Esophagus squamous epithelium (tissue), 5 donors: ENCODE results near the gene LRRC4C. TPM values are rescaled to one million over a fixed set of nuclear protein-coding genes. Genes with fewer than 3 reads are reported as not detected.

ENCODE experiments used
- DNase-seq: peaks from one replicate; lab custom pipeline; 2025; lab: John Stamatoyannopoulos, UW
- H3K27ac ChIP-seq, 4 donors: fragments of 200-600 bp; sonication (generic); one replicate each; pipeline ENCODE4 v1.5.1; 2016 to 2019; ENCODE audit warnings: mild to moderate bottlenecking in 1 of 4
- H3K27me3 ChIP-seq, 4 donors: fragments of 200-600 bp; sonication (generic); 1 replicate in 3 of 4; 2 replicates in 1 of 4; pipeline versions ENCODE4 v1.5.1 to v1.6.0; 2017 to 2021; ENCODE audit warnings: antibody characterized with exemption in 1 of 4
- H3K36me3 ChIP-seq, 3 donors: fragments of 200-600 bp; sonication (generic); one replicate each; pipeline ENCODE4 v1.5.1; 2016 to 2019
- H3K4me1 ChIP-seq, 3 donors: fragments of 200-600 bp; sonication (generic); one replicate each; pipeline ENCODE4 v1.5.1; 2017 to 2019
- H3K4me3 ChIP-seq, 4 donors: fragments of 200-600 bp; sonication (generic); 1 replicate in 3 of 4; 2 replicates in 1 of 4; pipeline ENCODE4 v1.5.1; 2016 to 2019; ENCODE audit warnings: mild to moderate bottlenecking in 2 of 4, moderate library complexity in 1 of 4
- H3K9me3 ChIP-seq, 3 donors: fragments of 200-600 bp; sonication (generic); one replicate each; pipeline ENCODE4 v1.5.1; 2016 to 2019
- POLR2A ChIP-seq, 4 donors: fragments of 450-650 bp; IDR thresholded peaks; one replicate each; pipeline ENCODE4 v1.6.1; 2017; ENCODE audit warnings: antibody characterized with exemption in 4 of 4, mild to moderate bottlenecking in 4 of 4, moderate library complexity in 3 of 4
- WGBS, 2 donors: methylation state at CpG; one replicate each; pipeline ENCODE4 v1.1.5; 2018; 5-methylcytosine and 5-hydroxymethylcytosine counted together
- intact Hi-C: fragments of 100-400 bp; cut with DNase I; formaldehyde crosslinking; loops from one replicate; pipeline ENCODE4 v1.15.0; 2022
- total RNA-seq, 4 donors: library from RNA; depleted of rRNA; stranded (reverse); fragments of >200 nt; gene quantifications; one replicate each; pipeline ENCODE4 v1.1.0, GENCODE V29; 2016
- TF ChIP-seq, protein P1 (sequence below), 6 experiments: fragments of 450-650 bp in 4 of 6; fragments of 200-600 bp in 2 of 6; sonication (generic) in 2 of 6; IDR thresholded peaks; one replicate each; pipeline ENCODE4 v1.5.1; 2016 to 2019; ENCODE audit warnings: antibody characterized with exemption in 6 of 6, mild to moderate bottlenecking in 4 of 6, moderate library complexity in 4 of 6
- donor health status: DM: yes; HTN: yes; CAD: no.

LRRC4C gene
- total RNA-seq, 4 donors from 2014 or later: 0.09 to 0.38 (median 0.30) TPM; not detected in 1

DNA sequence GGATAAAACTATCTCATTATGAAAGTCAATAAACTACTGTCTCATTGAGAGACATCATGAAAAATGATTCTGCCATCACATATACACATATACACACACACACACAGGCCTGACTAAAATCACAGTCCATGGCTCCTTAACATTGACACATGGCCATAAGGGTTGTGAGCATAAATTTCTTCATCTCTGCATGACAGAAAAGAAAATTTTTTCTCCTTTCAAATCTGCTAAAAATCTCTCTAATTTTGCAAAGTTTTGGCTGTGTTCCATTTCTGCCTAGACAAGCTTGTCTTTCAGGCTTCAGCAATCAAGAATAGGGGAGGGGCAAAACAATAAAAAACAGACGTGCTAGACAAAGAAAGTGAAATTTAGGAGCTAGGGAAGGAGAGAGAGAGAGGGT is 324.5 kb downstream of the LRRC4C start:
- Histone ChIP-seq H3K9me3 (no peaks in the 10 kb centered on the region), H3K4me1 (no peaks in the 10 kb centered on the region), H3K4me3 (no peak overlapping the region), H3K36me3 (no peaks in the 10 kb centered on the region), H3K27me3 (no peaks in the 10 kb centered on the region), H3K27ac (no peak overlapping the region)
- WGBS, 2 donors: 0% methylated on average over 1 of the region's 1 CpG
- TF ChIP-seq, protein P1, sequence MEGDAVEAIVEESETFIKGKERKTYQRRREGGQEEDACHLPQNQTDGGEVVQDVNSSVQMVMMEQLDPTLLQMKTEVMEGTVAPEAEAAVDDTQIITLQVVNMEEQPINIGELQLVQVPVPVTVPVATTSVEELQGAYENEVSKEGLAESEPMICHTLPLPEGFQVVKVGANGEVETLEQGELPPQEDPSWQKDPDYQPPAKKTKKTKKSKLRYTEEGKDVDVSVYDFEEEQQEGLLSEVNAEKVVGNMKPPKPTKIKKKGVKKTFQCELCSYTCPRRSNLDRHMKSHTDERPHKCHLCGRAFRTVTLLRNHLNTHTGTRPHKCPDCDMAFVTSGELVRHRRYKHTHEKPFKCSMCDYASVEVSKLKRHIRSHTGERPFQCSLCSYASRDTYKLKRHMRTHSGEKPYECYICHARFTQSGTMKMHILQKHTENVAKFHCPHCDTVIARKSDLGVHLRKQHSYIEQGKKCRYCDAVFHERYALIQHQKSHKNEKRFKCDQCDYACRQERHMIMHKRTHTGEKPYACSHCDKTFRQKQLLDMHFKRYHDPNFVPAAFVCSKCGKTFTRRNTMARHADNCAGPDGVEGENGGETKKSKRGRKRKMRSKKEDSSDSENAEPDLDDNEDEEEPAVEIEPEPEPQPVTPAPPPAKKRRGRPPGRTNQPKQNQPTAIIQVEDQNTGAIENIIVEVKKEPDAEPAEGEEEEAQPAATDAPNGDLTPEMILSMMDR (IDR thresholded peaks at IDR 0.05): no peak
- TF ChIP-seq POLR2A (IDR thresholded peaks at IDR 0.05): no peak
- no peak for DNase-seq
- intact Hi-C loops: no loop called here

DNA sequence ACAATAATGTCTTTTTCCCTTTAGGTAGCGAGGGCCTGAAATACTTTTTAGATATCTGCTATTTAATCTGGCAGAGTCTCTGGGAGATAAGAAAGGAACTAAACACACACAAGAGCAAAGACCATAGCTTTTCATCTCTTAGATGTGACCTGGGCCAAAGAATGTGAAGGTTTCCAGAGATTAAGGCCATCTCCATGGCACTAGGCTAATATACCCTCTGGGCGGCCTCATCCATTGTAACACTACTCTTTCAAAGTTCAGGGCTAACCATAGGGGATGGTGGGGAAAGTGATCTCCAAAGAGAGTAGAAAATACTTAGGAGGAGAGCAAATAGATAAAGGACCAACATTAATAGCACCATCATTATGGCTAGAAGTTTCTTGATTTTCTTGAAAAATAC is 326.4 kb downstream of the LRRC4C start:
- WGBS, 2 donors: 40 to 61% methylated on average over 2 of the region's 2 CpGs
- intact Hi-C loops: no loop called here
- Histone ChIP-seq H3K36me3 (no peaks in the 10 kb centered on the region), H3K4me1 (no peaks in the 10 kb centered on the region), H3K27me3 (no peaks in the 10 kb centered on the region), H3K9me3 (no peaks in the 10 kb centered on the region), H3K27ac (no peak overlapping the region), H3K4me3 (no peak overlapping the region)
- DNase-seq: no peak
- TF ChIP-seq, protein P1 (IDR thresholded peaks at IDR 0.05): no peak
- TF ChIP-seq POLR2A (IDR thresholded peaks at IDR 0.05): no peak

DNA sequence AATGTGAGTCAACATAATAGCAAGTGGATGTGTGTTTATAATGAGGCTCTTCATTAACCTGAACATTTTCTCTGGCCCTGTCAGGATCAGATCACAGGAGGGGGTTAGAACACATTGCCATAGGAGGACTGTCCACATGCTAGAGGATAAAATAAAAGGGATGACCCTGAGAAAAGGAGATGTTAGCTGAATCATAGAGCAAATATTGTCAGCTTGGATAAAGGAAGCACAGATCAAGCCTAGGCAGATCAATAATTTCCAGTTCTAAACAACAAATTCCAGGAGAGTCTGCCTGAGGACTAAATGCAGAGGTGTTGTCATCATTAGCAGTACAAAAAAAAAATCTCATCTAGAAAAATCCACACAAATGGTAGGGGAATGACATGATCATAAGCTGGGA is 337.9 kb downstream of the LRRC4C start:
- intact Hi-C loops: no loop called here
- no peaks in the 10 kb centered on the region for H3K4me1 ChIP-seq
- H3K4me3 ChIP-seq: no peak overlapping the region
- H3K9me3 ChIP-seq: peaks cover 0 to 3% (median 0%) of the 10 kb centered on the region in 3 donors
- no peaks in the 10 kb centered on the region for H3K36me3 ChIP-seq
- TF ChIP-seq, protein P1 (IDR thresholded peaks at IDR 0.05): no peak
- no peak for TF ChIP-seq POLR2A (IDR thresholded peaks at IDR 0.05)
- H3K27me3 ChIP-seq: no peaks in the 10 kb centered on the region
- no peak overlapping the region for H3K27ac ChIP-seq
- DNase-seq: no peak

DNA sequence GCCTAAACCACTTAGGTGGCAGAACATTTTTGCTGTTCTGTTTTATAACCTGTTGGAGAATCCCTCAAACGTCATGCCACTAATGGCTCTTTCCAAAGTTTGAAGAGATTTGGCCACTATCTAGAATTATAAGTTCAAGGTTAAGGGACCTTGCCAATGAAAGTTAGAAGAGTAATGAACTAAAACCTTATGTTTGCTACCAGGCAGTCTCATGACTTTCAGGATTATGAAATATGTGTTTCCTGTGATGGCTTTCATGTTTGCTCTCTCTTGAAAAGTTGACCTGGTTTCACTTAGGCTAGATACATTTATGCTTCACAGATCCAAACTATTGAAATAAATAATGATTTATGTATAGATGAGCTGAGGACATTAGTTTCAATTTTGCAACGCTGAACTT is 340.0 kb downstream of the LRRC4C start:
- WGBS, 2 donors: 56 to 64% methylated on average over 2 of the region's 2 CpGs
- no peak for DNase-seq
- no peak for TF ChIP-seq POLR2A (IDR thresholded peaks at IDR 0.05)
- TF ChIP-seq, protein P1 (IDR thresholded peaks at IDR 0.05): no peak
- intact Hi-C loops: no loop called here
- Histone ChIP-seq H3K9me3 (peaks cover 0 to 3% (median 0%) of the 10 kb centered on the region in 3 donors), H3K36me3 (no peaks in the 10 kb centered on the region), H3K4me3 (no peak overlapping the region), H3K27ac (no peak overlapping the region), H3K27me3 (no peaks in the 10 kb centered on the region), H3K4me1 (no peaks in the 10 kb centered on the region)

- H3K27me3 ChIP-seq: no peaks in the 10 kb centered on the region
- H3K4me1 ChIP-seq: no peaks in the 10 kb centered on the region
- no peak overlapping the region for H3K27ac ChIP-seq
- no peaks in the 10 kb centered on the region for H3K36me3 ChIP-seq
- no peaks in the 10 kb centered on the region for H3K9me3 ChIP-seq
- no peak overlapping the region for H3K4me3 ChIP-seq
- intact Hi-C loops: no loop called here
- WGBS, 2 donors: 55 to 66% methylated on average over 2 of the region's 2 CpGs
- TF ChIP-seq, protein P1 (IDR thresholded peaks at IDR 0.05): no peak
- TF ChIP-seq POLR2A (IDR thresholded peaks at IDR 0.05): no peak
- no peak for DNase-seq
These were observed 340.9 kb downstream of the LRRC4C start for GRCh38 chr11:41118521-41118920.
